GM21737 (cell line): ENCODE measurements around the gene DENND4B.

Experiments used
- ATAC-seq: cut with Tn5 transposase; IDR thresholded peaks from one replicate; pipeline ENCODE4 v1.9.1; 2021; ENCODE audit warnings: mild to moderate bottlenecking, moderate library complexity; ENCODE audit not compliant: unreplicated experiment

DENND4B gene

GRCh38 chr1:153951183-153951582, 4.7 kb upstream of the DENND4B start:
- ATAC-seq = no peak

DNA sequence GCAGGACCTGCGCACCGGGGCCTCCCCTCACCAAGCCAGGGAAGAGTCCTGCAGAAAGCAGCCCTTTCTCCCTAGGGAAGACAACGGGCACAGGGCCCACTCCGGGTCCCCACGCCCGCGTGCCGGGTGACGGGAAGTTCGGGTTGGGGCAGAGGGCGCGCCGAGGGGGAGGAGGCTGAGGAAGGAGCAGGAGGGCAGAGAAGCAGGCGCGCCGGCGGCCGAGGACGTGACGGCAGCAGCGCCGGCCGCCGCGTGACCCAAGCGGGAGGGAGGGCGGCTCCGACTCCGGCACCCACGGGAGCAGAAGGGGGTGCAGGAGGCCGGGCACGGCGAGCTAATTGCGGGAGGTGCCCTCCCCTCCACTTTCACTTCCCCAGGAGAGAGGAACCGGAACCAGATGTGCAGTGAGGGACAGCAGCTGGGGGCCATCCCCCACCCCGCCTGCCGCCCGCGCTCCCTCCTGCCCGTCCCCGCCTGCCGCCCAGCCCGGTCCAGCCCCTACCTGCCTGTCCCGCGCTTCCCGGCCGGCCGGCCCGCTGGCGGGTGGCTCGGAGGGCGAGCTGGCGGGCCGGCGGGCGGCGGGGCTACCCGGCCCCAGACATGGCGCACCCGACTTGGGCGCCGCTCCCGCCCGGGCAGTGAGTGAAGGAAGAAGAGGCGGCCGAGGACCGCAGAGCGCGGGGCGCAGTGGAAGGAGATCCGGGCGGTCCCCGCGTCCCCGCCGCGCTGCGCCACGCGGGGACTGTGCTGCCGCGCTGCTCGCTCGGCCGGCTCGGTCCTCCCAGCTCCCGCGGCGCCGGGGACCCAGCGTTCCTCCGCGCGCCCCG, 510 bp downstream of the DENND4B start:
- ATAC-seq = peak; percentile 60

DNA sequence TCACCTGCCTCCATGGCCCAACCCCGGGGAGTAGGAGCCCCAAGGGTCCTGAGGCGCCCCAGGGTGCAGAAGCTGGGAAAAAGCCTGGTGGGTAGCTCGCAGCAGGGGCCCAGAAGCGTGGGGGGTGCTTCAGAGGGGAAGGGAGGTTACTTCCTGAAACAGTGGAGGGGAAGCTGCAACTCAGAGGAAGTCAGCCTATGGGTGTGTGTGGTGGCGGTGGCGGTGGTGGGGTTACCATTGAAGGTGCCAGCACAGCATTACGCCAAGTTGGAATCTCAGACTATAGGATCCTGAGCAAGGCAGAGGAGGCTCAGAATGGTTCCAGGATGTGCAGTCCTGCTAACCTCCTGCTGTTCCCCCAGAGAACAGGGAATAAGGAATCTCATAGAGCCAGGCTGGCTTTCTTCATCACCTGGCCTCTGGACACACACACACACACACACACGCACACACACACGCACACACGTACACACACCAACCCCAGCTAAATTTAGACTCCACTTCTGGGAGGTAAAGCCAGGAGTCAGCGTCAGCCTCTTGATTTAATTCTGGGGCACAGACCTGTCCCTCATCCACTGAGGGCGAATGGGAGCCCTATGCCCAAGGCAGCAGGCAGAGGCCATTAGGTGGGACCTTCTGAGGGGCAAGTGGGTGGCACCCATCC, 1.3 kb downstream of the DENND4B start:
- peak; percentile 23 for ATAC-seq

GRCh38 chr1:153944827-153945117, 1.7 kb downstream of the DENND4B start:
- no peak for ATAC-seq

DNA sequence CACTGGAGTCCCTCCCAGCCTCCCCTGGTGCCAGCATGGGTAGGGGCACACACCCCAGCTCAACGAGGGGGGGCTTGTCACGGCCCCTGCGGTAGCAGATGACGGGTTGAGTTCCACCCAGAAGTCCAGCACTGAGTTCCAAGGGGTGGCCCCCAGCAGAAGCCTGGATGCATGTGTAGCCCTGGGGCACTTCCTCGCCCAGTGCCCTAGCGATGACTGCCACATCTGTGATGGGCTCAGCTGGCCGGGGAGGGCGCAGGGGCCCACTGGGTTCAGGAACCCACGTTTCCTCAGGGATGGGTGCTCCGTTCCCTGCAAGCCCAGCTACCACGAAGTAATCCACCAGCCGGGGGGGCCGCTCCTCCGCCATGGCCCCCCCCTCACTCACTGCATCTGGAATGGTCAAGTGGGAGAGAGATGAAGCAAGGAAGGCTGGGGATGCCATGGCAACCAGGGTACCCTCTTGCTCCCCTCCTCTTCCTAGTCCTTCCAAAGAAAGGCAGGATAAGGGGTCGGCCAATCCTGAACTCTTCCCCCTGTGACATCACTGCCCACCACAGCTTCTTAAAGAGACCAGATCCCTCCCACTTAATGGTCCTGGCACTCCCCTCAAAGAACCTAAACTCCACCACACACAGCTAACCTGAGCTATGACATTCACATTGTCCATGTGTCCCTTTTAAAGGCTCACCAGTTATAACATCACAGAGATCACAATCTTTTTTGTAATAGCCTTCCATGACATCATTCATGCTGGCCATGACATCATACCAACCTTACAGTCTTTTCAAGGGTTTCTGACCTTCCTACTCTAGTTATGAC, 2.3 kb downstream of the DENND4B start:
- no peak for ATAC-seq

DNA sequence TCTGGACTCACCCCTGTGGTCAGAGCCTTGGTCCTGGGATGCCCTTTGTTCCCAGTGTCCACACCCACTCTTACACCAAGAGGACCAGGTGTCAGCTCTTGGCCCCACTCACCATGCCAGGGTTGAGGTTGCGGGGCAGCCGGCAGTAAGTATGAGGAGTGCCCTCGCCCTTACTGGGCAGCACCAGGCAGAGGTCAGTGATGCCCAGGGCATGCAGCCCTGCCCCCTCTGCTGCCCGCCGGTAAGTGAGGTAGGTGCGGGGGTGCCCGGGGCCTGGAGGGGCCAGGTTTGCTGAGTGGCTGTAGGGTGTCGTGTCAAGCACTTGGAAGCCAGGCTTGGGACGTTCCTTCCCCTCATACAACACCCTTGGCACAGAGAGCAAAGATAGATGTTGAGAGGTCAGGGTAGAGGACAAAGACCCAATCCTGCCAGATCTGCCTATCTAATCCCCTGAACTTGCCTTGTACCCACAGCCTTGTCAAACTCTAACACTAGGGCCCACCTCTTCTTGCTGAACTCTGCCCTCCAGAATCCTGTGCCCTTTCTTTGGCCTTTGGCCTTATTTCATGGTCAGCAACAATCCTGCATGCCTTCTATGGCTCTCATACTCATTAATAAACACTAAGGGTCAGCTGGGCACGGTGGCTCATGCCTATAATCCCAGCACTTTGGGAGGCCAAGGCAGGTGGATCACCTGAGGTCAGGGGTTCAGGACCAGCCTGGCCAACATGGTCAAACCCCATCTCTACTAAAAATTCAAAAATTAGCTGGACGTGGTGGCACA, 3.6 kb downstream of the DENND4B start:
- no peak for ATAC-seq

DNA sequence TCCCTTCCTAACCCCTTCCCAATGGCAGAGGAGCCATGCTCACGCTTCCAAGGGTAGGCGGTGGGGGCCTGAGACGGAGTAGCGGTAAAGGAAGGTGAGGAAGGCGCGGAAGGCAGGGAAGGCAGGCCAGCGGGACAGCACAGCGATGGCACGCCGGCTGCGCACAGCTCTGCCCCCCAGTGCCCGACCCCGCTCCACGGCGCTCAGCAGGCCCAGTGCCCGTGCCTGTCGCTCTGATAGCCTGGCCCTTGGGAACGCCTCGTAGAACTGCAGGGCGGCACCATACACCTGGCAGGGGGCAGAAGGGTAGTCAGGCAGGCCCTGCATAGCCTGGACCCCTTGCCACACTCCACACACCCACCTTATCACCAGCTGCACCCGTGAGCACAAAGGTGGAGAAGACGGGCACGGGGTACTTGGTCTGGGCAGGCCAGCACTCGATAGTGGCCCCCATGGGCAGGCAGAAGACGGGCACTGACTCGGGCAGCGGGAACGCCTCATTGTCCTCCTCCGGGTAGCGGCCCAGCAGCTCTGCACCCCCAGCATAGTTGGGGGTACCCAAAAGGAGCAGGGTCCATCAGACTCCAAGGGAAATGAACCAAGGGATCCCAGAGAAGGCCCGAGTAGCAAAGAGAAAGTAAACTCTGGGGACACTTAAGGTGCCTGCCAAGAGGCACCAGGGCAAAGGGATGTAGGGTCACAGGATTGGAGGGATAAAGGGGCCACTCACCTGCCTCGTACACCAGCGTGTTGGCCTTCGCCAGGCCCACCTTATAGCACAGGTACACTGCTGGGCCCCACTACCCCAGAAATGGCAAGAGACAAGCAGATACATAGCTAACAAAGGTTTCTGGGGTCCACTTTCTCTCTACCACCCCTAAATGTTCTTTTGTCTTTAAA, 4.4 kb downstream of the DENND4B start:
- ATAC-seq = no peak

DNA sequence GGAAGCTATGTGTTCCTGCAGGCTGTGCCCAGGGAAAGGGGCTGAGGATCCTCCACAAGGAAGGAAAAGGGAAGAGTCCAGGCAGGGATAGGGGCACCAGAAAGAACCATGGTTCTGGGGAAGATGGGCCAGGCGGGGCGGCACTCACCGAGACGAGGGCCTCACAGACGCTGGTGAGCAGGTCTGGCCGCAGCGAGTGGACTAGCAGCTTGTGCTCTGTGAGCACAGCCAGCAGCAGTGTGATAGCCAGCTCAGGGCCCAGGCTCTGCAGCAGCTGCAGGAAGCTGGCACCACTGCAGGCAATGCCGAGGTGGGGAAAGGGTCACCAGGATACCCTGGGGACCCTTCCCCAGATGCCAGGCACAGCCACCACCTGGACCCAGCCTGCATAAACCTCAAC, 5.8 kb downstream of the DENND4B start:
- ATAC-seq = no peak

- ATAC-seq = no peak
Measured at GRCh38 chr1:153939476-153939875, 7.0 kb downstream of the DENND4B start.

- ATAC-seq = no peak
Measured at GRCh38 chr1:153938996-153939395, 7.5 kb downstream of the DENND4B start.

- ATAC-seq = no peak
Measured at GRCh38 chr1:153937331-153937730, 9.2 kb downstream of the DENND4B start.

GRCh38 chr1:153936011-153936802, 10.3 kb downstream of the DENND4B start:
- ATAC-seq = no peak

- no peak for ATAC-seq
Measured at GRCh38 chr1:153934746-153935145, 11.8 kb downstream of the DENND4B start.

DNA sequence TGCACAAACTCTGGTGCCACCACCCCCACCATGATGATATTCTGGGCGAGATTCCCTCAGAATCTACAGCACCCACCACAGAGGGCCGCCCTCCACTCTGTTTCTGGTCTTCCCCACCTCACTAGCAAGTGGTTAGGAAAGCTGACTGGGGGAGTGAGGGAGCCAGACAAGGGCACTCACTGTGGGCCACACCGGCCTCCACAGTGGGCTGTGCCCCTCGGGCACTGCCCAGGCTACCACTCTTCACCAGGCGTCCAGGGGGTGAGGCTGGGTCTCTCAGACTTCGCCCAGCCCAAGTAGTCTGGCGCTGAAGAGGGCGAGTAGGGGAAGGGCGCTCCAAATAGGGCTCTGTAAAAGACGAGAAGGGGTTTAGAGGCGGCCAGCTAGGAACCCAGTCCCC, 12.6 kb downstream of the DENND4B start:
- no peak for ATAC-seq

DNA sequence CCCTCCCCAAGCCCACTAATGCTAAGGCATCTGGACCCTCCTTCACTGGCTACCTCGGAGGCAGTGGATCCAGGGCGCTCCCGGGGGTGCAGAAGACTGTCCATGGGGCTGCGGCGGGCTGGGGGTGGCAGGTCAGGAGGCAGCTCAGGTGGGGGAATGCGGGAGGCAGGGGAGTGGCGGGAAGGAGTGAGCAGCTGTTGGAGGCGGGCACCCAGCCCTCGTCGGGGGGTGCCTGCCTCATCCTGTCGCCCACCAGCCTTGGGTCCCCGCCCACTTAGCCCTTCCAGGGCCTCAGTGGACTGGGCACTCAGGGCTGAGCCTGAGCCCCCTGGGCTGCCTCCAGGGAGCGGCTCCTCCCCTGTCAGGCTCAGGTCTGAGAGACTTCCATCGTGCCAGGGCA, 13.1 kb downstream of the DENND4B start:
- ATAC-seq = no peak

GRCh38 chr1:153932156-153933131, 14.1 kb downstream of the DENND4B start:
- ATAC-seq = no peak

GRCh38 chr1:153929981-153930948, 16.3 kb downstream of the DENND4B start:
- ATAC-seq = no peak
